IMR-90 (cell line): ENCODE data around the gene XRCC4.

Experiments used
- CHD1 ChIP-seq: IDR thresholded peaks from 2 replicates; pipeline ENCODE4 v1.6.1; 2012; ENCODE audit warnings: low read depth, low read length, improper control_type of control experiment
- MAZ ChIP-seq: IDR thresholded peaks from 2 replicates; pipeline ENCODE4 v1.6.1; 2012; ENCODE audit warnings: low read depth, mild to moderate bottlenecking, low read length, improper control_type of control experiment, moderate library complexity, borderline replicate concordance
- POLR2A ChIP-seq: IDR thresholded peaks from 2 replicates; pipeline ENCODE4 v1.6.1; 2012; ENCODE audit warnings: mild to moderate bottlenecking, low read depth, low read length
- RCOR1 ChIP-seq: IDR thresholded peaks from 2 replicates; pipeline ENCODE4 v1.6.1; 2012; ENCODE audit warnings: mild to moderate bottlenecking, low read length, improper control_type of control experiment; ENCODE audit not compliant: insufficient replicate concordance
- TF ChIP-seq, protein P1 (sequence below): conservative IDR thresholded peaks from 2 replicates; pipeline ENCODE4 v1.5.1; 2012; ENCODE audit warnings: mild to moderate bottlenecking, low read depth, low read length, improper control_type of control experiment
- TF ChIP-seq, protein P2 (sequence below): fragments of 150-350 bp; IDR thresholded peaks from 2 replicates; pipeline ENCODE4 v1.6.1; 2017; ENCODE audit warnings: mild to moderate bottlenecking, antibody characterized with exemption, low read length, low read depth

DNA sequence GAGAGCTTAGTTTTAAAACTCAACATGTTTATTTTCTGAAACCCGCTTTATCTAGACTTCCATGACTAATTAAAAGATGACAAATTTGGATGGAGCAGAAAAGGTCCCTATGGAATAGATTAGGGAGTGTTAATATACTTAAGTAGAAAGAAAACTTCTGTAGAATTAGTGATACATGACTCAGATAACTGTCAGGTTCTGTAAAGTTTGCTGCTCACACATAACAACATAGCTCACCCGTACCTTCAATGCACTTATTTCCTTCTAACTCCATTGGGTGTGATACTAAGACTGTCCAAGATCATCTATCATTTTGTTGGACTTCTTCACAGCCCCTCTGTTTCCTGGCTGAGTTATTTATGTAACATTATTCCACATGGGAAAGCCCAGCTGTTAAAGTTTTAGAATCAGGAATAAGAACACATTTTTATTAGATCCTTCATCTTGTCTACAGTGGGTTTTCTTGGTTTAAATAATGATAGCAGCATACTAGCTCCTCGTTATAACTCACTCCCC lies 27.9 kb upstream of the XRCC4 start:
- TF ChIP-seq, protein P1, sequence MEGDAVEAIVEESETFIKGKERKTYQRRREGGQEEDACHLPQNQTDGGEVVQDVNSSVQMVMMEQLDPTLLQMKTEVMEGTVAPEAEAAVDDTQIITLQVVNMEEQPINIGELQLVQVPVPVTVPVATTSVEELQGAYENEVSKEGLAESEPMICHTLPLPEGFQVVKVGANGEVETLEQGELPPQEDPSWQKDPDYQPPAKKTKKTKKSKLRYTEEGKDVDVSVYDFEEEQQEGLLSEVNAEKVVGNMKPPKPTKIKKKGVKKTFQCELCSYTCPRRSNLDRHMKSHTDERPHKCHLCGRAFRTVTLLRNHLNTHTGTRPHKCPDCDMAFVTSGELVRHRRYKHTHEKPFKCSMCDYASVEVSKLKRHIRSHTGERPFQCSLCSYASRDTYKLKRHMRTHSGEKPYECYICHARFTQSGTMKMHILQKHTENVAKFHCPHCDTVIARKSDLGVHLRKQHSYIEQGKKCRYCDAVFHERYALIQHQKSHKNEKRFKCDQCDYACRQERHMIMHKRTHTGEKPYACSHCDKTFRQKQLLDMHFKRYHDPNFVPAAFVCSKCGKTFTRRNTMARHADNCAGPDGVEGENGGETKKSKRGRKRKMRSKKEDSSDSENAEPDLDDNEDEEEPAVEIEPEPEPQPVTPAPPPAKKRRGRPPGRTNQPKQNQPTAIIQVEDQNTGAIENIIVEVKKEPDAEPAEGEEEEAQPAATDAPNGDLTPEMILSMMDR: no peak
- TF ChIP-seq MAZ (no peak), RCOR1 (no peak), POLR2A (no peak), CHD1 (no peak)
- TF ChIP-seq, protein P2, sequence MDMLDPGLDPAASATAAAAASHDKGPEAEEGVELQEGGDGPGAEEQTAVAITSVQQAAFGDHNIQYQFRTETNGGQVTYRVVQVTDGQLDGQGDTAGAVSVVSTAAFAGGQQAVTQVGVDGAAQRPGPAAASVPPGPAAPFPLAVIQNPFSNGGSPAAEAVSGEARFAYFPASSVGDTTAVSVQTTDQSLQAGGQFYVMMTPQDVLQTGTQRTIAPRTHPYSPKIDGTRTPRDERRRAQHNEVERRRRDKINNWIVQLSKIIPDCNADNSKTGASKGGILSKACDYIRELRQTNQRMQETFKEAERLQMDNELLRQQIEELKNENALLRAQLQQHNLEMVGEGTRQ: no peak
